Activated CD8-positive, alpha-beta memory T cell treated with anti-CD3 and anti-CD28 coated beads for 48 hours (primary cell): ENCODE measurements around the gene SPAG4.

Experiments
- DNase-seq, 3 experiments: peaks; one replicate each; pipeline ENCODE4 v3.0.0-alpha.2; 2020; ENCODE audit warnings: low read depth in 2 of 3, low spot score in 2 of 3

Gene SPAG4

DNA sequence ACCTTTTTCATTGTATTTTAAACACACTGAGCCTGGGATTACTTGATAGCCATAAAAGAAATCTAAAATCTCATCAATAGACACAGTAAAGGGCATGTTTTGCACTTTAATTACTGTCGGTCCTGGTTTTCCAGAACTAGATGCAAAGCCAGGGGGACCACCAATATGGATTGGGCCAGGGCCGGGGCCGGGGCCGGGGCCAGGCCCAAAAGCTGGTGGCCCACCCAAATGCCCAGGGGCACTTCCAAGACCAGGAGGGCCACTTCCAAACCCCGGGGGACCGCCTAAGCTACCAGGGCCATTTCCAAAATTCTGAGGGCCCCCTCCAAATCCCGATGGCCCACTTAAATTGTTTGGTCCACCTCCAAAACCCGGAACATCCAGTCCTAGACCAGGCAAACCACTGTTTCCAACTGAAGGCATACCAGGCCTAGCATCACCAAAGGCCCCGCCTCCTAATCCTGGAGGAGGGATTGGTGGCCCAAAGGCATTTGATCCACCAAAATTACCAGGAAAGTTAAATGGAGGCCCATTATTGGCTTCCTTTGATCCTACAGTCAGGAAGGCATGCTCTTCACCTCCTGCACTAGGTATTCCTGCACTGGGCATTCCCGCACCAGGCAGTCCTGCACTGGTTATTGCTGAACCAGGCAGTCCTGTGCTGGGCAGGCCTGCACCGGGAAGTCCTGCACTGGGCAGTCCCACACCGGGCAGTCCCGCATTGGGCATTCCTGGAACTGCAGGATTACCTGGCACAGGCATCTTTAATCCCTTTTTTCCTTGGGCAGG is 37.2 kb downstream of the SPAG4 start:
- no peak for DNase-seq

DNA sequence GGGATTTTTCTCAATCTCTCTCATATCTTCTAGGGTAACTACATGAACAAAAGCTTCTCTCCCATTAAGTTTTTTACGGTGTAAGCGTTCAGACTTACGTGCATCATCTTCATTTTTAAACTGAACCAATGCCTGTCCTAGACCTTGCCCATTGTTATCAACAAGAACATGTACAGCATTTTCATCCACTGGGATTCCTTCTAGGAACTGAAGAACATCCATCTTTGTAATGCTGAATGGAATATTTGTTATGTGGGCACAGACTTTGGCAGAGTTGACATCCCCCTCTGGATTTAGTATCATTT is 37.8 kb downstream of the SPAG4 start:
- no peak for DNase-seq

DNA sequence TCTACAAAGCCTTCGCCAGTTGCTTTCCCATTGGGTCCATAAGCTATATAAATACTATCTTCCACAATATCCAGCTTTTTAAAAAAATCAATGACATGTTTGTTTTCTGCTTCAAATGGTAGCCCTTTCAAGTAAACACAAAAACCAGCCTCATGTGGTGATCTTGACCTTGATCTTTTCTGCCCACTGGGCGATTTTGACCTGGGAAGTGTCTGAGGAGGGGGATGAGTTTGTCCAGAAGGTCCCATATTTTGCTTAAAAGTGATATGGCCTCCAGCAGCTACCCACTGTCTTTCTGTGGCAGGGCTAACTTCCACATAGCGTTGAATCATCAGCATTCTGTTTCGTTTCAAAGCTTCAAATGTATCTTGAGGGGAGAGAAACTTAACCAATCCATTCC is 38.3 kb downstream of the SPAG4 start:
- no peak for DNase-seq

DNA sequence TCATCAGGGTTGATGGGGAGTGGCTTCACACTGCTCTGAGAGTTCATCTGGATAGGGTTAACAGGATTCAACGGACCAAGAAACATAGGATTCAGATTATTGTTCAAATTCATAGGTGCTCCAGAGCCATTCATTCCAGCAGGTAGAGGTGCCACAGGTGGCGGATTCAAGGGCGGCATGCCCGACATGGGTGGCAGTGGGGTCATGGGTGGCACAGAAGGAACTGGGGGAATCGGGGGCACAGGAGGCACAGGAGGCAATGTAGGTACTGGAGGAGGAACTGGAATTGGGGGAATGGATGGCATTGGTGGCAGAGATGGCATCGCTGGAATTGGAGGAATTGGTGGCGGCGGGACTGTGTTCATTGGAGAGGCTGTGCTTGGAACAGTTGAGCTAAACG is 38.8 kb downstream of the SPAG4 start:
- DNase-seq: no peak

DNA sequence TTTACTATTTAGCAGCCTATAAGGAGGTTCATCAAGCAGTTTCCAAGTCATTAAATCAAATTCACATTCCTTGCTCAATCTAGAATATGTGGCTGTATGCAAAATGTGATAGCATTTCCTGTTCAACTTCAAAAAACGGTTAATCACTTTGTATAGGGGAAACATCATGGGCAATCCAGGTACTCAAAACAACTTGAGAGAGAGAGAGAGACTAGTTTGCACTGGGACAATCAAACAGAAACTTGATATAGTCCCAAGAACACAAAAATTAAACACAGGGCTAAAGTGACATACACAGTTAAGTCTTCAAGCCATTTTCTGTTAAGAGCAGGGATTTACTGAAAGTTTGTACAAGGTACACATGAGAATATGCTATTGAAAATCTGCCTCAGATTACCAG is 41.6 kb downstream of the SPAG4 start:
- no peak for DNase-seq

DNA sequence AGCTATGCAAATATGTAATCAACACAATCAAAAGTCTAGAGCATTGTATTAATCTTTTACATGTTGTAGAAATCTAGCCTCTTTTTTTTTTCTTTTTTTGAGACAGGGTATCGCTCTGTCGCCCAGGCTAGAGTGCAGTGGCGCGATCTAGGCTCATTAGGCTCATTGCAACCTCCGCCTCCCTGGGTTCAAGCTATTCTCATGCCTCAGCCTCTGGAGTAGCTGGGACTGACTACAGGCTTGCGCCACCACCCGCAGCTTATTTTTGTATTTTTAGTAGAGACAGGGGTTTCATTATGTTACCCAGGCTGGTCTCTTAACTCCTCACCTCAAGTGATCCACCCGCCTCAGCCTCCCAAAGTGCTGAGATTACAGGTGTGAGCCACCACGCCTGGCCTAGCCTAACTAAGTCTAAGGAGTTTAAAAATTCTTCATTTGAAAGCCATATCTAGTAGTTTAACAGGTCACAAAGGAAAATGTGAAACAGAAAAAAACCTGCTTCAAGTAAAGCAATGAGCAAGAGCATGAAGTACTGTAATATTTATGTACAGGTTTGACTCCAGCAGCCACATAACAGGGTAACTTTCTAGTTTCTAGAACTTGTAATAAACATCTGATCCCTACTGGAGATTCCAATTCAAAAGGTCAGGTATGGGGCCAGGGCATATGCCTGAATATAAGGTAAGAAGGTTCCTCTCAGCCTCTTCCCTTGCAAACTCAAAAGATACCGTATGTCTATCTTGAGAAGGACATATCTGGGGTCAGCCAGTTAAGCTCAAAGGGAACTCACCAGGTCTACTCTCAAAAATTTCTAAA is 44.7 kb downstream of the SPAG4 start:
- DNase-seq: no peak

DNA sequence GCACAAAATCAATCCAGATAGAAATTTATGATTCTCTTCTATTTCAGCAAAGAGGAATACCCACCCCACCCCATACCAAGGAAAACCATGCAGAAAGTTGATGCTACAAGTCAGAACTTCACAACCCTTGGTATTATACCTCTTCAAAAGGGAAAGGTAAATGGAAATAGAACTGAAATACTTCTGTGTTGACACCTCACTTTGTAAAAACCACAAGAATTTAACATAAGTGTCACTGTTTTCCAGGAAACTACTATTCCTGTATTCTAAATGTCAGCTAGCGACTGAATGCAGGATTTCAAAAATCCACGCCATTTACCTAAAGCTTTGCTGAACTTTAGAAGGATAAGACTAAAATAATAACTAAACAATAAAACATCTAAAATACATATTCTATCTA is 45.4 kb downstream of the SPAG4 start:
- DNase-seq: no peak

DNA sequence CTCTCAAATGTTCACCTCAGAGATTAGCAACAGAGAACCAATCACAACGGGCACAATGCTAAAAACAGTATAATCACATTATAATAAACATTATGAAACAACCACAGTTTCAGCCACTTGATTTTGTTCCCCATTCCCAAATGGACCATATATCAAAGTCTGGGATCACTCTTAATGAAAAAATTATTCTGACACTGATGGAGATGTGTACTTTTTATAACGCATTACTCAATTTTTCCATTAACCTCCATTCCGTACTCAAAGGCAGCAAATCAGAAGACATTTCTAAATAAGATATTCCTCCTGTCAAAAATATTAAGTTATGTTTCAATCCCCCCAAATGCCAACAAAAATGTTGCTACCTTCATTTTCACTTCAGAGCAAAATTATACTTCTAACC is 46.3 kb downstream of the SPAG4 start:
- DNase-seq: no peak

DNA sequence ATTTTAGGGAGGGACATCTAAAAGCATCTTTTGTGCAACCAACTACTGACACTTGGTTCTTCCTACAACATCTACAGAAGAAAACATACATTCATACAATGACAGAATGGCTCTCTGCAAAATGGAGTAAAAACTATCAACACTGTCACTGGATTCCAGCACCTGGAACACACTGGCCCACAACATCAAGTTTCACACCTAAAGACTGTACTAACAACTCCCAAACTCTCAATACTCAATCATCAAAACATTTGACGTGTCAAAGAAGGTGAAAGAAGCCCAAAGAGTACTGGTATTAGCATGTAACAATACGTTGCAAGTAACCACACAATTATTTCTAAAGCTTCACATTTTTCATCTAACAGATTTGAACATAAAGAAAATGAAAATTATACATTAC is 46.9 kb downstream of the SPAG4 start:
- DNase-seq: no peak

DNA sequence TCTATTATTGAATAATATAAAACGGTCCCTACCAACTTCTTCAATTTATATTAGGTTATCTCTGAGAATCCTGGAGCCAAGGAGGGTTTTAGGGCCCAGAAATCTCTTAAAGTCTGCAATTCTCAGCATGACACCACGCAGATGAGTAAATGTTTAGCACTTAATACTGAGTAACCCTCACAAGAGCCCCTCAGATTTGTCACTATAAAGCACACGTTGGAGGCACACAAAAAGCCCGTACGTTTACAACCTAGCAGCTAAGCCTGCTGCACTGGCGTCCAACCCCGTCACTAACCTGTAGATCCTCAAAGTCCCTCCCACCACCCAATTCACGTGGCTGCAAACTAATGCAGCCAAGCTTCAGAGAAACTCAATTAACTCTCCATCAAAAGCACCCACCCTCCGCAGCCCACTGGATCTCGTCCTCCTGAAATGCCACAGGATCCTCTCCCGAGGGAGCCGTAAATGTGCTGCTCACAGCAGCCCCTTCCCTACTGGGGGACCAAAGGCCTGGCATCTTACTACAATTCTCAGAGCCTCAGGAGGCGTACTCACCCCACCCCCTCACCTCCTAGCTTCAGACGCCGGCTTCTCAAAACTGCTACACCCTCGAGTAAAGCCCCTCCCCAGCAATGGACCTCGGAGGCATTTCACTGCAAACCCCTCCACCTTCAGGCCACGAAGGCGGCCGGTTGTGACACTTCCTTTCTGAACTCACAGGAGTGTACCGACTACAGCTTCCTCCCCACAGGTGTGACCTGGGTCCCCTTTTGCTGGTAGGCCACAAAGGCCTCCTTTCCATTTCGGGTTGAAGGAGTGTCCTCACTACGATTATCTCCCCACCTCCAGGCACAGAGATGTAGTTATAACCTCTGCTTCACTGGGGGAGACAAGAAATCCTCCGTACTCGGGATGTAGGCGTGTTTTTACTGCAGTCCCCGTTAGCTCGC is 48.2 kb downstream of the SPAG4 start:
- DNase-seq: peak; percentile 28 to 38 (median 35)

DNA sequence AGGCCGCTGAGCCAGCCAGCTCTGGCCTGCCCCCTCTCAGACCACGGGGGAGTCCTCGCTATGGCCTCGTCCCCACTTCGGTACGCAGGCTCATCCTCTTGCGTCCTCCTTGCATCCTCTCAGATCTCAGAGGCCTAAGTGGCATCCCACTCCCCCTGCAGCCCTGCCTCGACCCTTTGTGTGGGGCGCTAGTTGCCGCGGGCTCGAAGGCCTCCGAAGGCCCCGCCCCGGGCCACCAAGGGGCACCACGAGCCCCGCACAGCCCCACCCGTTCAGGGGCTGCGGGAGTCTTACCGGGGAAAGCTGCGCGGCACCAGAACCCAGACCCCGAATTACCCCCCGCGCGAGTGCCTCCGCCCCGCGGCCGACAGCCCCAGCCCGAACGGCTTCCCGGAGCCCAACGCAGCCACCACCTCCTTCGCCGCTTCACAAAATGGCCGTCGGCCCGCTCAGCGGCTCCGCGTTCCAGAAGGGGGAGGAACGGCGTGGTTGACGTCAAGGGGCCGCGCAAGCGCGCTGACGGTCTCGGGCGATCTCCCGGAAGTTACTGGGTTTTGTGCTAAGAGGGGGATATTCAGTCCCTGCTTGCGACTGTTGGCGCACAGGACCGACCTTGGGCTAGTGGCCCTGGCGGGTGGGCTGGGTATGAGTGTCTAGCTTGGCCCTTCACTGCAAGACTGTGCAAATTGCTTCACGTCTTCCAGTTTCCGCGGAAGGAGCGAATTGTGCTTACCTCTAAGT is 49.0 kb downstream of the SPAG4 start, which contains the start of the genes CPNE1 and RBM12:
TSS of gene CPNE1 (minus strand) at position 435 of the 741 bp plus-strand sequence. CDS start 31,977 bp downstream, outside the sequence.
TSS of gene RBM12 (minus strand) at position 435 of the 741 bp plus-strand sequence. CDS start 9,578 bp downstream, outside the sequence.
- peak; percentile 88 to 90 (median 88) for DNase-seq

DNA sequence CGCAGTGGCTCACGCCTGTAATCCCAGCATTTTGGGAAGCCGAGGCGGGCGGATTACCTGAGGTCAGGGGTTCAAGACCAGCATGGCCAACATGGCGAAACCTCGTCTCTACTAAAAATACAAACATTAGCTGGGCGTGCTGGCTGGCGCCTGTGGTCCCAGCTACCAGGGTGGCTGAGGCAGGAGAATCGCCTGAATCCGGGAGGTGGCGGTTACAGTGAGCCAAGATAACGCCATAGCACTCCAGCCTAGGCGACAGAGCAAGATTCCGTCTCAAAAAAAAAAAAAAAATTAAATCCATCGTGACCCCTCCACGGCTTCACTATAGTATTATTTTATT is 50.3 kb downstream of the SPAG4 start:
- DNase-seq: no peak

DNA sequence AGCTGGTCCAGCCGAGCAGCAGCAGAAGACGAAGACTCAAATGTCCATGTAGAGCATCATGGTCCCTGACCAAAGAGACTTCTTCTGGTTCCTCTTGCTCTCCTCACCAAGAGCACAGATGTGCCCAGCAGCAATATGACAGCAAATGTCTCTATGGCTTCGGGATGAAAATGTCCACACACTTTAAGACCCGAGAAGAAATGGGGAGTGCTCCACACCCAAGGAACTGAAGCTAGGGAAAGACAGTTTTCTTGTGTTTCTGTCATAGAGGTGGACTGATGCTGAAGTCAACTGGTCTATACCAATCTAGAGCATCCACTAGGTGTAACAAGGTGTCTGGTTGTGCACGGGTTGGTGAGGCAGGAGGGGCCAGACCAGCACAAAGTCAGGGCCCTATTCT is 53.6 kb downstream of the SPAG4 start:
- no peak for DNase-seq

DNA sequence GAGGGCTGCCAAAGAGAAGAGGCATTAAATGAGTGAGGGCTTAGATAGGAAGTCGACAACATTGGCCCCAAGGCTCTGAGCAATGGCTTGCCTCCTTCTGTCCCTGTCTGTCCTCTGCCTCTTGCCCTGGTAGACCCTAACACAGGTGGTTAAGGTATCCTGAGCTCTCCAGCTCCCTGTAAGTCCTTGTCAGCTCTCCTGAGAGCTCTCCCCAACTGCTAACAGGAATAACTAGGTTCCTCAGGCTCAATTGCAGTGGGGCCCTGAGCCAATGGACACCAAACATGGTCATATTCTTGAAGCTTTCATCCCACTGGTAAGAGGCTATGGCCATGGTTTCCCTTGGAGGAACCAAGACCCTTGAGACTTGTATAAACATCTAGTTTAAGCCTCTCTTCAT is 54.1 kb downstream of the SPAG4 start:
- DNase-seq: no peak
